ENCODE data around the gene SPRR2D.

GRCh38 chr1:153087652-153088051 lies 46.7 kb upstream of the SPRR2D start:
- TF ChIP-seq EZH2 (IDR thresholded peaks at IDR 0.05) (no peak), POLR2AphosphoS5 (IDR thresholded peaks at IDR 0.05; ENCODE audit: borderline replicate concordance, low read depth, low read length) (no peak)

All from SK-N-MC (cell line).